ENCODE data around the gene PITPNB.

PITPNB gene

GRCh38 chr22:27827604-27828587, 91.2 kb downstream of the PITPNB start:
- DNase-seq = no peak

- DNase-seq = peak; percentile 12
Observed at GRCh38 chr22:27825174-27825573, 93.9 kb downstream of the PITPNB start.

- DNase-seq = no peak
Observed at GRCh38 chr22:27823221-27823620, 95.8 kb downstream of the PITPNB start.

- no peak for DNase-seq
Observed at GRCh38 chr22:27820896-27821866, 97.9 kb downstream of the PITPNB start.

- DNase-seq = no peak
Observed at GRCh38 chr22:27816552-27816951, 102.5 kb downstream of the PITPNB start.

- DNase-seq = no peak
Observed at GRCh38 chr22:27815826-27816530, 103.1 kb downstream of the PITPNB start.

- DNase-seq = no peak
Observed at GRCh38 chr22:27814993-27815392, 104.1 kb downstream of the PITPNB start.

GRCh38 chr22:27811778-27812177, 107.3 kb downstream of the PITPNB start:
- DNase-seq = no peak

GRCh38 chr22:27810609-27811151, 108.4 kb downstream of the PITPNB start:
- no peak for DNase-seq

GRCh38 chr22:27809700-27810608, 109.1 kb downstream of the PITPNB start:
- DNase-seq = no peak

- no peak for DNase-seq
Observed at GRCh38 chr22:27809226-27809603, 109.8 kb downstream of the PITPNB start.

- DNase-seq = no peak
Observed at GRCh38 chr22:27808451-27809225, 110.4 kb downstream of the PITPNB start.

- no peak for DNase-seq
Observed at GRCh38 chr22:27805841-27806240, 113.2 kb downstream of the PITPNB start.

- DNase-seq = peak; percentile 51
Observed at GRCh38 chr22:27804470-27805297, 114.4 kb downstream of the PITPNB start.

- no peak for DNase-seq
Observed at GRCh38 chr22:27803841-27804415, 115.1 kb downstream of the PITPNB start.

- DNase-seq = no peak
Observed at GRCh38 chr22:27802346-27803073, 116.5 kb downstream of the PITPNB start.
